Neuronal stem cell (in vitro differentiated cells): ENCODE results near the gene TTC24. TPM values are rescaled to one million over a fixed set of nuclear protein-coding genes. Genes with fewer than 3 reads are reported as not detected.

Experiments
- DNase-seq: peaks from one replicate; pipeline ENCODE4 v3.0.0-alpha.2; 2013; ENCODE audit warnings: low spot score
- H2AFZ ChIP-seq: one replicate; pipeline ENCODE4 v1.6.1; 2013; ENCODE audit warnings: mild to moderate bottlenecking, low read length, inconsistent platforms
- H2AK5ac ChIP-seq: 2 replicates; pipeline ENCODE4 v1.6.1; 2013; ENCODE audit warnings: low read depth, mild to moderate bottlenecking, inconsistent platforms, low read length, moderate library complexity, mixed read lengths
- H2BK120ac ChIP-seq: 2 replicates; pipeline ENCODE4 v1.6.1; 2013; ENCODE audit warnings: low read depth, mild to moderate bottlenecking, inconsistent platforms, low read length, moderate library complexity, mixed read lengths
- H2BK12ac ChIP-seq: one replicate; pipeline ENCODE4 v1.6.1; 2013; ENCODE audit warnings: low read length, inconsistent platforms
- H2BK15ac ChIP-seq: 2 replicates; pipeline ENCODE4 v1.6.1; 2013; ENCODE audit warnings: mild to moderate bottlenecking, low read length, inconsistent platforms, mixed read lengths
- H2BK5ac ChIP-seq: one replicate; pipeline ENCODE4 v1.6.1; 2013; ENCODE audit warnings: inconsistent platforms, mild to moderate bottlenecking, low read length, moderate library complexity
- H3K14ac ChIP-seq: one replicate; pipeline ENCODE4 v1.6.1; 2013; ENCODE audit warnings: low read length, inconsistent platforms
- H3K18ac ChIP-seq: 2 replicates; pipeline ENCODE4 v1.6.1; 2013; ENCODE audit warnings: low read length, inconsistent platforms
- H3K23ac ChIP-seq: 2 replicates; pipeline ENCODE4 v1.6.1; 2013; ENCODE audit warnings: low read depth, mild to moderate bottlenecking, mixed read lengths, low read length, inconsistent platforms; ENCODE audit not compliant: poor library complexity
- H3K27ac ChIP-seq: replicated peaks from 3 replicates; pipeline ENCODE4 v1.5.1; 2013; ENCODE audit warnings: low read length, inconsistent platforms
- H3K27me3 ChIP-seq, 3 experiments: 2 replicates each; pipeline ENCODE4 v1.6.1; 2013; ENCODE audit warnings: low read length in 3 of 3, mild to moderate bottlenecking in 2 of 3, inconsistent platforms in 1 of 3, low read depth in 1 of 3, mixed read lengths in 1 of 3, moderate library complexity in 1 of 3; ENCODE audit not compliant: control insufficient read depth in 3 of 3, insufficient read depth in 3 of 3
- H3K36me3 ChIP-seq, 2 donors: replicated peaks in 1 of 2; 2 replicates each; pipeline ENCODE4 v1.6.1; 2013; ENCODE audit warnings: low read length in 2 of 2; ENCODE audit not compliant: control insufficient read depth in 2 of 2, insufficient read depth in 2 of 2
- H3K4ac ChIP-seq: 2 replicates; pipeline ENCODE4 v1.6.1; 2013; ENCODE audit warnings: inconsistent platforms, mild to moderate bottlenecking, low read length, moderate library complexity
- H3K4me1 ChIP-seq, 2 donors: 1 replicate in 1 of 2; 2 replicates in 1 of 2; pipeline ENCODE4 v1.6.1; 2013; ENCODE audit warnings: low read length in 2 of 2, low read depth in 1 of 2; ENCODE audit not compliant: control insufficient read depth in 2 of 2, insufficient read depth in 1 of 2
- H3K4me2 ChIP-seq: one replicate; pipeline ENCODE4 v1.6.1; 2013; ENCODE audit warnings: mild to moderate bottlenecking, low read length, inconsistent platforms; ENCODE audit not compliant: insufficient read depth, poor library complexity, severe bottlenecking
- H3K4me3 ChIP-seq, 2 donors: 2 replicates each; pipeline ENCODE4 v1.5.1; 2013; ENCODE audit warnings: low read length in 2 of 2, mild to moderate bottlenecking in 2 of 2, inconsistent platforms in 1 of 2, moderate library complexity in 1 of 2
- H3K79me1 ChIP-seq: one replicate; pipeline ENCODE4 v1.6.1; 2013; ENCODE audit warnings: low read depth, mild to moderate bottlenecking, inconsistent platforms, low read length, moderate library complexity
- H3K9ac ChIP-seq: one replicate; pipeline ENCODE4 v1.6.1; 2013; ENCODE audit warnings: mild to moderate bottlenecking, low read depth, low read length, inconsistent platforms; ENCODE audit not compliant: poor library complexity
- H3K9me3 ChIP-seq, 2 donors: replicated peaks in 1 of 2; 2 replicates each; pipeline versions ENCODE3 to v1.6.1; 2013; ENCODE audit warnings: low read length in 2 of 2, mild to moderate bottlenecking in 2 of 2, inconsistent platforms in 1 of 2, low read depth in 1 of 2, mixed read lengths in 1 of 2, moderate library complexity in 1 of 2; ENCODE audit not compliant: control insufficient read depth in 2 of 2, insufficient read depth in 1 of 2
- H4K8ac ChIP-seq: one replicate; pipeline ENCODE4 v1.6.1; 2013; ENCODE audit warnings: low read depth, mild to moderate bottlenecking, inconsistent platforms, low read length, moderate library complexity
- H4K91ac ChIP-seq: one replicate; pipeline ENCODE4 v1.6.1; 2013; ENCODE audit warnings: low read length, low read depth, mild to moderate bottlenecking, inconsistent platforms; ENCODE audit not compliant: poor library complexity
- WGBS, 2 donors: extraction: QIAGEN DNeasy Blood & Tissue Kit; methylation state at CpG; one replicate each; pipeline ENCODE4 v1.1.7; 2013; ENCODE audit warnings: missing lambda C conversion rate in 2 of 2, mixed read lengths in 1 of 2; ENCODE audit not compliant: insufficient read length in 2 of 2, insufficient replicate concordance in 1 of 2; ENCODE audit errors: extremely low coverage in 2 of 2; 5-methylcytosine and 5-hydroxymethylcytosine counted together
- polyA plus RNA-seq, 2 experiments: library from polyadenylated mRNA; stranded (reverse); fragments of 200-250 nt; gene quantifications; one replicate each; pipeline ENCODE4 v1.2.3, GENCODE V29; 2013

TTC24 gene
- polyA plus RNA-seq (2013, experiment 1 of 2), result not detected
- not detected for polyA plus RNA-seq (2013, experiment 2 of 2)

DNA sequence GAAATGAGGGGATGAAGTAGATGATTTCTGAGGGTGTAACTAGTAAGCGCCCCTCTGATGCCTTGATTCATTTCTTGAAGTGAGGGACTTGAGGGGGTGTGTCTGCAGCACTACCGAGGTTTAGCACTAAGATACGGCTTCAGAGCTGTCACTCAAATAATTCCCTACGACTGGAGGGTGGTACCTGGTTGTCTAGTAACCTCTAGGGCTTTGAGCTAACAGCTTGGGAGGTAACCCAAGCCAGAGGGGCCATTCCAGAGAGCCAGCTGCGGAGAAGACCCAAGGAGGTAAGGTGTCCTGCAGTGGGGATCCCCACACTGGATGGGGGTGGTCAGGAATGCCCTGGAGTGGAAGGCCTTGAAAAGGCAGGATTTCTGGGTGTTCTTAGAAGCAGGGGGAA, at the start of gene TTC24:
TSS of gene TTC24 (plus strand) at position 252 of the 400 bp plus-strand sequence. CDS start 1,642 bp downstream, outside the sequence.
- H2AFZ ChIP-seq, result no peak within 1 kb of the TSS
- no peak within 1 kb of the TSS for H3K14ac ChIP-seq
- no peaks in the 10 kb centered on the region for H3K79me1 ChIP-seq

DNA sequence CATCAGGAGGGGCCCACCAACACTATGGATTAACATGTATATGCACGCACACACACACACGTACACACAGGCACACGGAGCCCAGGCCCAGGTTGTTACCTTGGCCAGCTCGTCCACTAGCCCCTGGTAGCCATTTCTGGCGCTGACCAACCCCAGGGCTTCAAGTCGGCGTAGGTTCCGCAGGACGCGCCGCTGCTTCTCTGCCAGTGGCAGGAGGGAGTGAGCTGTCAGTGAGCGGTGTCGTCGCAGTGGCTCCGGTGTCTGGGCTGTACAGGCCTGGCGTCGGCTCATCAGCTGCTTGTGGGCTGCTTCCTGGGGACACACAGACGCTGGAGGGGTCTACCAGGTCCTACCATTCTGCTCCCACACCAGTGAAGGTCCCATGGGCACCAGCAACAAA, 49.5 kb upstream of the TTC24 start:
- peaks cover 53 to 96% of the 10 kb centered on the region in 2 donors for H3K36me3 ChIP-seq
- H3K14ac ChIP-seq, result no peak overlapping the region
- no peak overlapping the region for H3K27ac ChIP-seq
- no peak overlapping the region for H2BK12ac ChIP-seq
- H3K27me3 ChIP-seq, result no peaks in the 10 kb centered on the region
- H3K9me3 ChIP-seq, result peaks cover 0 to 5% of the 10 kb centered on the region in 2 donors
- no peak overlapping the region for H2BK15ac ChIP-seq
- no peak overlapping the region for H3K18ac ChIP-seq
- no peak overlapping the region for H3K23ac ChIP-seq
- H3K4me1 ChIP-seq, result no peaks in the 10 kb centered on the region
- no peak overlapping the region for H2AK5ac ChIP-seq
- no peak for DNase-seq
- no peak overlapping the region for H4K91ac ChIP-seq
- H2BK5ac ChIP-seq, result no peak overlapping the region
- WGBS, 2 donors, result no CpG with 5 or more reads among the region's 18 CpGs
- no peak overlapping the region for H2BK120ac ChIP-seq
- H3K9ac ChIP-seq, result peak overlapping the region; percentile 34
- H4K8ac ChIP-seq, result no peak overlapping the region
- H2AFZ ChIP-seq, result no peak overlapping the region
- no peak overlapping the region for H3K4me3 ChIP-seq
- H3K4ac ChIP-seq, result no peak overlapping the region
- H3K4me2 ChIP-seq, result no peak overlapping the region
- H3K79me1 ChIP-seq, result peaks cover 2% of the 10 kb centered on the region

More for the DNA sequence above, at the start of gene TTC24:
- Histone ChIP-seq H3K4ac (no peak within 1 kb of the TSS), H3K36me3 (no peaks in the 10 kb centered on the region), H2BK15ac (no peak within 1 kb of the TSS), H3K27ac (no peak within 1 kb of the TSS), H4K8ac (no peak within 1 kb of the TSS), H3K4me2 (no peak within 1 kb of the TSS), H3K23ac (no peak within 1 kb of the TSS), H3K4me1 (peaks cover 0 to 1% of the 10 kb centered on the region in 2 donors), H3K4me3 (no peak within 1 kb of the TSS), H3K9ac (no peak within 1 kb of the TSS), H3K9me3 (no peaks in the 10 kb centered on the region), H2AK5ac (no peak within 1 kb of the TSS), H3K27me3 (peaks cover 0 to 46% (median 0%) of the 10 kb centered on the region in 3 experiments), H3K18ac (no peak within 1 kb of the TSS), H2BK5ac (no peak within 1 kb of the TSS), H2BK12ac (no peak within 1 kb of the TSS), H2BK120ac (no peak within 1 kb of the TSS), H4K91ac (no peak within 1 kb of the TSS)
- DNase-seq, result no peak
- WGBS, 2 donors, result no CpG with 5 or more reads among the region's 5 CpGs

DNA sequence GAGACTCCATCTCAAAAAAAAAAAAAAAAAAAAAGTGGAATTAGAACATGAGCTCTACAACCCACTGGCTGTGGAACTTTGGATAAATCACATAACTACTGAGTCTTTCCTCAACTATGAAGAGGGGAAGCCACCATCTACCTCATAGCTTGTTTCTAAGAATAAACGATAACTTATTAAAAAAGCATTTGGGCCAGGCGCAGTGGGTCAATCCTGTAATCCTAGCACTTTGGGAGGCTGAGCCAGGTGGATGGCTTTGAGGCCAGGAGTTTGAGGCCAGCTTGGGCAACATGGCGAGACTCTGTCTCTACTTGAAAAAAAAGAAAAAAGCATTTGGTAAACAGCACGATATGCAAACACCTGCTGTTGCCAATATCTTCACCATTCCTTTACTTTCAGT, 47.1 kb upstream of the TTC24 start:
- Histone ChIP-seq H3K4me2 (no peak overlapping the region), H3K4me1 (no peaks in the 10 kb centered on the region), H2BK5ac (no peak overlapping the region), H2BK120ac (no peak overlapping the region), H4K91ac (no peak overlapping the region), H3K27ac (no peak overlapping the region), H2AK5ac (no peak overlapping the region), H3K18ac (no peak overlapping the region), H2BK12ac (no peak overlapping the region), H3K27me3 (no peaks in the 10 kb centered on the region), H3K36me3 (peaks cover 55 to 98% of the 10 kb centered on the region in 2 donors), H3K14ac (no peak overlapping the region), H3K9me3 (peaks cover 0 to 5% of the 10 kb centered on the region in 2 donors), H3K79me1 (no peaks in the 10 kb centered on the region), H3K4ac (no peak overlapping the region), H4K8ac (no peak overlapping the region), H2AFZ (no peak overlapping the region), H3K4me3 (no peak overlapping the region), H3K23ac (no peak overlapping the region), H2BK15ac (no peak overlapping the region), H3K9ac (no peak overlapping the region)
- no peak for DNase-seq
- no CpG with 5 or more reads among the region's 4 CpGs for WGBS, 2 donors

DNA sequence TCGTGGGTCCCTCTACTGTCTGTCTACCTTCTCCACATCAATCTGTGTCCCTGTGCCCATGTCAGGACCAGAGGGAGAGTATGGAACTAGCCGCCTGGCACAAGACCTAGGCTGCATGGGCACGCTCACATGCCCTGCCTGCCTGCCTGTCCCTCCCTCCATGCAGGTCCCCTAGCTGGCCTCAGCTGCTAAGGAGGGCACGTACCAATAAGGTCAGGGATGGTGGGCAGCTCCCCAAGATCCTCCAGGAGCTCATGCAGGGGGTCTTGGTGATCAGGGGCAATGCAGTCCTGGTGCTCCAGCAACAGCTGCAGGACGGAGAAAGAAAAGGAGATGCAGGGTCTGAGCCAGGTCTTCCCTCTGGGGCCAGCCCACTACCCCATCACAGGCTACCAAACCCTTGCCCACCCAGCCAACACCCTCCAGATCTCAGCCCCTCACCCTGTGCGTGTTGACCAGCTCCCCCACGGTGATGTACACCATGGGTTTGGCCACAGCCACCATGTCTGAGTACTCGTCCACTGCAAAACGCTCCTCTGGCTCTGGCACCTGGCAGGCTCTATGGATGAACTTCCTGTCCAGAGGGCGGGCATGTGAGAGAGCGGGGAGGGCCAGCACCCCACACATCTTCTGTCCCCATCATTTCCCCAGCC, 45.8 kb upstream of the TTC24 start:
- no peak overlapping the region for H3K27ac ChIP-seq
- H2AK5ac ChIP-seq, result no peak overlapping the region
- H3K4me1 ChIP-seq, result no peaks in the 10 kb centered on the region
- H3K9me3 ChIP-seq, result peaks cover 0 to 2% of the 10 kb centered on the region in 2 donors
- DNase-seq, result no peak
- H3K14ac ChIP-seq, result no peak overlapping the region
- no peak overlapping the region for H4K91ac ChIP-seq
- no peak overlapping the region for H3K9ac ChIP-seq
- peak overlapping the region; percentile 62 for H3K23ac ChIP-seq
- H2BK120ac ChIP-seq, result no peak overlapping the region
- no peak overlapping the region for H2BK5ac ChIP-seq
- no peak overlapping the region for H2BK15ac ChIP-seq
- H2AFZ ChIP-seq, result no peak overlapping the region
- H3K4ac ChIP-seq, result no peak overlapping the region
- no peaks in the 10 kb centered on the region for H3K79me1 ChIP-seq
- no peak overlapping the region for H3K18ac ChIP-seq
- WGBS, 2 donors, result no CpG with 5 or more reads among the region's 11 CpGs
- H3K4me2 ChIP-seq, result no peak overlapping the region
- no peaks in the 10 kb centered on the region for H3K27me3 ChIP-seq
- H3K4me3 ChIP-seq, result no peak overlapping the region
- peaks cover 50 to 95% of the 10 kb centered on the region in 2 donors for H3K36me3 ChIP-seq
- H2BK12ac ChIP-seq, result no peak overlapping the region
- H4K8ac ChIP-seq, result no peak overlapping the region
